Tibial artery (tissue), 4 donors: ENCODE results near the gene DERA.

Experiments used
- DNase-seq, 2 donors: peaks; one replicate each; pipeline ENCODE4 v3.0.0-alpha.2; 2019
- H3K27ac ChIP-seq, 2 donors: fragments of 200-600 bp; sonication (generic) in 1 of 2; 1 replicate in 1 of 2; 2 replicates in 1 of 2; pipeline ENCODE4 v1.5.1; 2018 to 2019; ENCODE audit warnings: mild to moderate bottlenecking in 1 of 2
- H3K27me3 ChIP-seq, 2 donors: fragments of 200-600 bp; sonication (generic) in 1 of 2; one replicate each; pipeline versions ENCODE4 v1.5.1 to v1.6.0; 2016 to 2019
- H3K36me3 ChIP-seq, 3 donors: fragments of 200-600 bp; sonication (generic) in 2 of 3; one replicate each; pipeline ENCODE4 v1.5.1; 2016 to 2019; ENCODE audit warnings: mild to moderate bottlenecking in 2 of 3
- H3K4me1 ChIP-seq, 4 donors: fragments of 200-600 bp; sonication (generic) in 2 of 4; 1 replicate in 3 of 4; 2 replicates in 1 of 4; pipeline ENCODE4 v1.5.1; 2016 to 2019
- H3K4me3 ChIP-seq, 2 donors: fragments of 200-600 bp; sonication (generic) in 1 of 2; 1 replicate in 1 of 2; 2 replicates in 1 of 2; pipeline ENCODE4 v1.5.1; 2018 to 2019; ENCODE audit warnings: mild to moderate bottlenecking in 2 of 2
- H3K9me3 ChIP-seq, 3 donors: fragments of 200-600 bp; sonication (generic) in 1 of 3; one replicate each; pipeline ENCODE4 v1.5.1; 2016 to 2019
- intact Hi-C: fragments of 100-400 bp; cut with DNase I; formaldehyde crosslinking; loops from one replicate; pipeline ENCODE4 v1.15.0; 2023; ENCODE audit warnings: low total_unique reads
- TF ChIP-seq, protein P1 (sequence below), 2 experiments: fragments of 200-600 bp in 1 of 2; fragments of 450-650 bp in 1 of 2; IDR thresholded peaks; one replicate each; pipeline ENCODE4 v1.5.1; 2017 to 2019; ENCODE audit warnings: antibody characterized with exemption in 2 of 2, mild to moderate bottlenecking in 1 of 2, moderate library complexity in 1 of 2

The DERA gene

DNA sequence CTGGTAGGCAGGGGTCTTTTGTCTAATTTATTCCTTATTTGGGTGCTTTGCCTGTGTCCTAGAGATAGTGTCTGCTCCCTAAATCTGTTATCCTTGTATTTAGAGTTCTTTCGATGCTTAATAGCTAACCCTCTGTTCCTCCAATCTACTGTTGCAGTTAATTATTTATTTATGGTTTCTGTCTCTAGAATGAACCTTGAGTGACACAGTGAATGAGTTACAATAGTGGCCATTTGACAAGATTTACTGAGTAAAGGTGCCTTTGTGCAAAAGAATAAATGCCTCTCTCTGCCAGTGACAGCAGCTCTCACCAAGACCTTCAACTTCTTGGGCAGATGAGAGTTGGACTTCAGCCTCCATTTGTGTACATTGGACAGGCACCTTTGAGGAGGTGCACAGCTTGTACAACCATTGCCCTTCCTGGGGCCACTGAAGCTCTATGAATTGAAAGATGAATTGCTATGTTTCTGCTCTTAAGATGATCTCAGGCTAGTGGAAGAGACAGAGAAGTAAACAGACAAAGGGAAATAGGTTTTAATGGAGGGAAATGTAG lies 165.9 kb downstream of the DERA start:
- H3K4me1 ChIP-seq = no peaks in the 10 kb centered on the region
- no peaks in the 10 kb centered on the region for H3K36me3 ChIP-seq
- intact Hi-C loops = no loop called here
- no peak overlapping the region for H3K4me3 ChIP-seq
- TF ChIP-seq, protein P1, sequence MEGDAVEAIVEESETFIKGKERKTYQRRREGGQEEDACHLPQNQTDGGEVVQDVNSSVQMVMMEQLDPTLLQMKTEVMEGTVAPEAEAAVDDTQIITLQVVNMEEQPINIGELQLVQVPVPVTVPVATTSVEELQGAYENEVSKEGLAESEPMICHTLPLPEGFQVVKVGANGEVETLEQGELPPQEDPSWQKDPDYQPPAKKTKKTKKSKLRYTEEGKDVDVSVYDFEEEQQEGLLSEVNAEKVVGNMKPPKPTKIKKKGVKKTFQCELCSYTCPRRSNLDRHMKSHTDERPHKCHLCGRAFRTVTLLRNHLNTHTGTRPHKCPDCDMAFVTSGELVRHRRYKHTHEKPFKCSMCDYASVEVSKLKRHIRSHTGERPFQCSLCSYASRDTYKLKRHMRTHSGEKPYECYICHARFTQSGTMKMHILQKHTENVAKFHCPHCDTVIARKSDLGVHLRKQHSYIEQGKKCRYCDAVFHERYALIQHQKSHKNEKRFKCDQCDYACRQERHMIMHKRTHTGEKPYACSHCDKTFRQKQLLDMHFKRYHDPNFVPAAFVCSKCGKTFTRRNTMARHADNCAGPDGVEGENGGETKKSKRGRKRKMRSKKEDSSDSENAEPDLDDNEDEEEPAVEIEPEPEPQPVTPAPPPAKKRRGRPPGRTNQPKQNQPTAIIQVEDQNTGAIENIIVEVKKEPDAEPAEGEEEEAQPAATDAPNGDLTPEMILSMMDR (IDR thresholded peaks at IDR 0.05) = no peak
- no peak for DNase-seq
- no peak overlapping the region for H3K27ac ChIP-seq
- no peaks in the 10 kb centered on the region for H3K27me3 ChIP-seq
- H3K9me3 ChIP-seq = no peaks in the 10 kb centered on the region

DNA sequence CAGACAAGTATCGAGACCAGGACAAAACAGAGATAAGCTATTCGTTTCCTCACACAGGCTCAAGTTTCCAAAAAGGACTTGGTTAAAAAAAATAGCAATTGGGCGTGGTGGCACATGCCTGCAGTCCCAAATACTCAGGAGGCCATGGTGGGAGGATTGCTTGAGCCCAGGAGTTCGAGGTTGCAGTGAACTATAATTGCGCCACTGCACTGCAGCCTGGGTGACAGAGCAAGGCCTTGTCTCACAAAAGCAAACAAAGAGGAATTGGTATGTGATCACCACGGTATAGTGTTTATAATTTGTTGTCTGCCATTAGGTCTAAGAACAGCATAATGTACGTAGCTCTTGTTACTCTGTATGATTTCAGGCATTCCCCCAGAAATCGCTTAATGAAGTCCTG lies 175.3 kb downstream of the DERA start:
- Histone ChIP-seq H3K27ac (no peak overlapping the region), H3K27me3 (no peaks in the 10 kb centered on the region), H3K36me3 (no peaks in the 10 kb centered on the region), H3K9me3 (no peaks in the 10 kb centered on the region), H3K4me3 (no peak overlapping the region), H3K4me1 (no peaks in the 10 kb centered on the region)
- no peak for DNase-seq
- TF ChIP-seq, protein P1 (IDR thresholded peaks at IDR 0.05) = no peak
- intact Hi-C loops = no loop called here

DNA sequence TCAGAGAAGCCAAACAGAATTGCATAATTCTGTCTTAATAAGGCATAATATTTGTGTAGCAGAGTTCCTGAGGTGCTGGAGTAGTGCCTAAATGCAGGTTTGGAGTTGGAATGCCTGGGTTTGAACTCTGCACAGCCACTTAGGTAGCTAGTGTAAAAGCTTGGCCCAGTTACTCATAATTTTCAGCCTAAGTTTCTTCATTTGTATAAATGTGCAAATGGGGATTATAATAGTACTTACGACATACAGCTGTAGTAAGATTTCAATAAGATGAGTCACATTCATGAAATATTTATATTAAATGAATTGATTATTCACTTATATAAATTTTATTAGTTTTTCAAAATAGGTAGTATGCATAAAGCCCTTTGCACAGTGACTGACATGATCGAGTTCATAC lies 175.8 kb downstream of the DERA start:
- no peak overlapping the region for H3K4me3 ChIP-seq
- DNase-seq = no peak
- intact Hi-C loops = no loop called here

More for the DNA sequence above, 175.8 kb downstream of the DERA start:
- H3K27me3 ChIP-seq = no peaks in the 10 kb centered on the region
- no peaks in the 10 kb centered on the region for H3K36me3 ChIP-seq
- H3K4me1 ChIP-seq = no peaks in the 10 kb centered on the region
- H3K9me3 ChIP-seq = no peaks in the 10 kb centered on the region
- TF ChIP-seq, protein P1 (IDR thresholded peaks at IDR 0.05) = no peak
- H3K27ac ChIP-seq = no peak overlapping the region
